ENCODE data around the gene RBM38.
A peak's percentile ranks its signal among the peaks of the same experiment; 100 is the strongest.
"Not testable (repeated sequence)": the region's sequence is repeated elsewhere in the genome, so short reads cannot be mapped to it uniquely, and the experiment has no call there.

RBM38 gene

DNA sequence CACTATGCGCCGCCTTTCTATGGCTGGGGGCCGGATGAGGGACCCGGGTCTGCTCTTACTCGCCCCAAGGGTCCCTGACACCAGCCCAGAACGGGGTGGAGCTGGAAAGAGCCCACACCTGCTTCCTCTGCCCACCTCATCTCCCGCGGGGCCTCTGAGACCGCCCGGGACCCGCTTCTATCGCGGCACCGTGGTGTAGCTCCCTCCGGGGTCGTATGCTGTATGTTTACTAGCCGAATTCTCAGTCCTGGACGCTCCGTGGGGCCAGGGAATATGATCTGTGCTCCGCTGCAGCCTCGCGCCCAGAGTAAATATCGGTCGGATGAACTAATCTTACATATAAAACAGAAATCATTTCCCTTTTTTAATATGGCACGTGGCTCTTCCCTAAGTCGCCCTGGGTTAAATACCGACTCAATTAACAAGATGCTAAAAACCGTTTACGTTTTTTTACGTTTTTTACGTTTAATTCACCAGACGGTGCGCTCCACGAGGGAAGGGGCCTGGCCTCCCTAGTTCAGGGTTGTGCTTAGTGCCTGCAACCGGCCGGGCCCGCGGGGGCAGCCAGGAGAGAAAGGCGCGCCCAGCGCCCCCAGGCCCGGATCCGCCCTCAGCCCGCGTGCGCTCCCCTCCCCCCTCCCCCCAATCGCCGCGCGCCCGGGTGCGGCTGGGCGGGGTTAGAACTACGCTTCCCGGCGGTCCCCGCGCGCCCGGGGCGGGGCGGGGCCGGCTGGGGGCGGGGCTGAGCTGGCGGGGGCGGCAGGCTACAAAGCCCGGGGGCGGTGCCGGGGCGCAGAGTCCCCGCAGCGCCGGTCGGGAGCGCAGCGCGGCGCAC is at the start of gene RBM38:
RBM38 (plus strand) TSS at position 793 of the 835 bp plus-strand sequence. CDS start 186 bp downstream, outside the sequence.
- Histone ChIP-seq H3K27ac (no peak within 1 kb of the TSS), H3K4me1 (no peaks in the 10 kb centered on the region), H3K36me3 (ENCODE audit: control insufficient read depth, insufficient read depth, low read length) (no peaks in the 10 kb centered on the region), H3K79me2 (no peaks in the 10 kb centered on the region), H3K9ac (no peak within 1 kb of the TSS), H2AFZ (peak within 1 kb of the TSS; percentile 88), H3K4me3 (ENCODE audit: low read depth, low read length) (peak within 1 kb of the TSS; percentile 44), H3K9me3 (ENCODE audit: control insufficient read depth, low read length) (no peaks in the 10 kb centered on the region), H3K27me3 (ENCODE audit: control insufficient read depth, insufficient read depth, low read length) (no peaks in the 10 kb centered on the region), H3K4me2 (ENCODE audit: low read length) (peak within 1 kb of the TSS; percentile 68)
- TF ChIP-seq CTCF (IDR thresholded peaks at IDR 0.05): no peak

GRCh38 chr20:57341663-57342062 is 49.5 kb upstream of the RBM38 start:
- TF ChIP-seq CTCF (IDR thresholded peaks at IDR 0.05): no peak
- no peaks in the 10 kb centered on the region for H3K9me3 ChIP-seq (ENCODE audit: control insufficient read depth, low read length)
- H2AFZ ChIP-seq: no peak overlapping the region
- no peaks in the 10 kb centered on the region for H3K36me3 ChIP-seq (ENCODE audit: control insufficient read depth, insufficient read depth, low read length)
- no peaks in the 10 kb centered on the region for H3K27me3 ChIP-seq (ENCODE audit: control insufficient read depth, insufficient read depth, low read length)
- H3K27ac ChIP-seq: no peak overlapping the region
- no peaks in the 10 kb centered on the region for H3K79me2 ChIP-seq
- no peak overlapping the region for H3K4me3 ChIP-seq (ENCODE audit: low read depth, low read length)
- no peaks in the 10 kb centered on the region for H3K4me1 ChIP-seq
- H3K4me2 ChIP-seq (ENCODE audit: low read length): no peak overlapping the region
- H3K9ac ChIP-seq: no peak overlapping the region

DNA sequence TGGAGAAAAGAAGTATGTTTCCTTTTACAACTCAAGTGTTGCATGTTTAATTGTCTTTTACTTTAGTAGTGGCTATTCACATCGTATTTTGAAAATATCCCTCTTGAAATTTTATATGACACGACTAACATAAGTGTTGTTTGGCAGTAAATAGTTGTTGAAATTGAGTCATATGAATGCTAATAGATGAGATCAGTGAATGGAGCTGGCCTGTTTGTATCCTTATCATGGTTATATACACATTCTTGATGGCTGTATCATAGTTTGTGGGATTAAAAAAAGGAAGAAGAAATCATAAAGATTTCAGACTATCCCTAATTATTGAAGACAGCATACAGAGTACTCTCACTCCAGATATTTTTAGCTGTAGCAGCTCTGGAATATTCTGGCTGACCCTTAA is 48.4 kb upstream of the RBM38 start:
- no peak overlapping the region for H3K9ac ChIP-seq
- no peaks in the 10 kb centered on the region for H3K4me1 ChIP-seq
- H3K36me3 ChIP-seq (ENCODE audit: control insufficient read depth, insufficient read depth, low read length): no peaks in the 10 kb centered on the region
- H3K27me3 ChIP-seq (ENCODE audit: control insufficient read depth, insufficient read depth, low read length): no peaks in the 10 kb centered on the region
- no peak overlapping the region for H3K4me3 ChIP-seq (ENCODE audit: low read depth, low read length)
- no peak overlapping the region for H3K27ac ChIP-seq
- no peak for TF ChIP-seq CTCF (IDR thresholded peaks at IDR 0.05)
- H3K9me3 ChIP-seq (ENCODE audit: control insufficient read depth, low read length): no peaks in the 10 kb centered on the region
- H3K4me2 ChIP-seq (ENCODE audit: low read length): no peak overlapping the region
- no peak overlapping the region for H2AFZ ChIP-seq
- H3K79me2 ChIP-seq: no peaks in the 10 kb centered on the region

- no peaks in the 10 kb centered on the region for H3K4me1 ChIP-seq
- H3K9me3 ChIP-seq (ENCODE audit: control insufficient read depth, low read length): no peaks in the 10 kb centered on the region
- no peak overlapping the region for H3K4me2 ChIP-seq (ENCODE audit: low read length)
- H3K79me2 ChIP-seq: peaks cover 3% of the 10 kb centered on the region
- no peak overlapping the region for H3K9ac ChIP-seq
- H3K4me3 ChIP-seq (ENCODE audit: low read depth, low read length): no peak overlapping the region
- H3K27me3 ChIP-seq (ENCODE audit: control insufficient read depth, insufficient read depth, low read length): no peaks in the 10 kb centered on the region
- H3K36me3 ChIP-seq (ENCODE audit: control insufficient read depth, insufficient read depth, low read length): no peaks in the 10 kb centered on the region
- TF ChIP-seq CTCF (IDR thresholded peaks at IDR 0.05): peak; percentile 78
- H2AFZ ChIP-seq: no peak overlapping the region
- H3K27ac ChIP-seq: no peak overlapping the region
Measured at GRCh38 chr20:57346477-57346876, 44.7 kb upstream of the RBM38 start.

DNA sequence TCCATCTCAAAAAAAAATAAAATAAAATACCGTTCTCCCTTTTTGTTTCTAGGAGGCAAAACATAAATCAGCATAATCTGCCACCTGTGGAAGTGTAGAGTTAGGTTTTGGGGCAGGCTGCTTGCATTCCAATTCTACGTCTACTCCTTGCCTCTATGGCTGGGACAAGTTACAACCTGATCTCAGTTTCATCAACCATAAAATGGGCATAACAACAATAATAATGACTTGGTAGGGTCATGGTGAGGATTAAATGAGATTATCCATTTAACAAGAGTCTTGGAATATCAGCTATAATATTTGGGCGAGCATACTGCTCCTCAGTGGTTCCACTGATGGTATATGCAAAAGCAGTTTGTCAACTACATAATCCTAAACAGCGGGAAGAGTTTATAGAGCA is 43.8 kb upstream of the RBM38 start:
- Histone ChIP-seq H3K27ac (no peak overlapping the region), H3K36me3 (ENCODE audit: control insufficient read depth, insufficient read depth, low read length) (no peaks in the 10 kb centered on the region), H3K4me1 (no peaks in the 10 kb centered on the region), H3K79me2 (peaks cover 3% of the 10 kb centered on the region), H3K4me2 (ENCODE audit: low read length) (no peak overlapping the region), H3K27me3 (ENCODE audit: control insufficient read depth, insufficient read depth, low read length) (no peaks in the 10 kb centered on the region), H2AFZ (no peak overlapping the region), H3K4me3 (ENCODE audit: low read depth, low read length) (no peak overlapping the region), H3K9me3 (ENCODE audit: control insufficient read depth, low read length) (no peaks in the 10 kb centered on the region), H3K9ac (no peak overlapping the region)
- no peak for TF ChIP-seq CTCF (IDR thresholded peaks at IDR 0.05)

- not testable (repeated sequence) for H3K4me3 ChIP-seq (ENCODE audit: low read depth, low read length); H3K79me2 ChIP-seq; H3K4me1 ChIP-seq; H3K36me3 ChIP-seq (ENCODE audit: control insufficient read depth, insufficient read depth, low read length); H3K4me2 ChIP-seq (ENCODE audit: low read length); H2AFZ ChIP-seq; H3K9me3 ChIP-seq (ENCODE audit: control insufficient read depth, low read length); H3K27me3 ChIP-seq (ENCODE audit: control insufficient read depth, insufficient read depth, low read length); H3K9ac ChIP-seq; H3K27ac ChIP-seq
Measured at GRCh38 chr20:57348200-57348921, 42.8 kb upstream of the RBM38 start.

All from parathyroid adenoma (tissue), 2 donors.